Measurements from ENCODE around the gene TUBD1. TPM values are rescaled to one million over a fixed set of nuclear protein-coding genes. Genes with fewer than 3 reads are reported as not detected.
A peak's percentile ranks its signal among the peaks of the same experiment; 100 is the strongest.

TUBD1 gene
- total and polyA plus RNA-seq, 2 donors (not counting 1 experiment from before 2014, with no cell fraction given): 5.7 to 20.0 TPM

- TF ChIP-seq, protein P1, sequence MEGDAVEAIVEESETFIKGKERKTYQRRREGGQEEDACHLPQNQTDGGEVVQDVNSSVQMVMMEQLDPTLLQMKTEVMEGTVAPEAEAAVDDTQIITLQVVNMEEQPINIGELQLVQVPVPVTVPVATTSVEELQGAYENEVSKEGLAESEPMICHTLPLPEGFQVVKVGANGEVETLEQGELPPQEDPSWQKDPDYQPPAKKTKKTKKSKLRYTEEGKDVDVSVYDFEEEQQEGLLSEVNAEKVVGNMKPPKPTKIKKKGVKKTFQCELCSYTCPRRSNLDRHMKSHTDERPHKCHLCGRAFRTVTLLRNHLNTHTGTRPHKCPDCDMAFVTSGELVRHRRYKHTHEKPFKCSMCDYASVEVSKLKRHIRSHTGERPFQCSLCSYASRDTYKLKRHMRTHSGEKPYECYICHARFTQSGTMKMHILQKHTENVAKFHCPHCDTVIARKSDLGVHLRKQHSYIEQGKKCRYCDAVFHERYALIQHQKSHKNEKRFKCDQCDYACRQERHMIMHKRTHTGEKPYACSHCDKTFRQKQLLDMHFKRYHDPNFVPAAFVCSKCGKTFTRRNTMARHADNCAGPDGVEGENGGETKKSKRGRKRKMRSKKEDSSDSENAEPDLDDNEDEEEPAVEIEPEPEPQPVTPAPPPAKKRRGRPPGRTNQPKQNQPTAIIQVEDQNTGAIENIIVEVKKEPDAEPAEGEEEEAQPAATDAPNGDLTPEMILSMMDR (IDR thresholded peaks at IDR 0.05): no peak
- TF ChIP-seq EZH2 (IDR thresholded peaks at IDR 0.05; ENCODE audit: borderline replicate concordance, insufficient read depth, low read depth, low read length, poor library complexity, severe bottlenecking): no peak
- CTCF ChIA-PET: interaction anchor here (0.6 to 8.9 kb wide), 16 partner anchors 8 to 630 kb away, joined by 3 to 230 read pairs (median 5); no protein-coding TSS in a partner anchor
- Histone ChIP-seq H3K4me1 (ENCODE audit: control insufficient read depth in 2 of 2, insufficient read depth in 2 of 2, low read length in 2 of 2) (peaks cover 31 to 43% of the 10 kb centered on the region in 2 donors), H3K9me3 (ENCODE audit: control extremely low read depth in 1 of 3, control insufficient read depth in 2 of 3, insufficient read depth in 1 of 3, low read length in 2 of 3) (no peaks in the 10 kb centered on the region), H2AFZ (ENCODE audit: insufficient read depth, low read depth, low read length, poor library complexity, severe bottlenecking) (no peak overlapping the region), H4K20me1 (ENCODE audit: control insufficient read depth, insufficient read depth, low read length, poor library complexity, severe bottlenecking) (no peaks in the 10 kb centered on the region), H3K9ac (ENCODE audit: low read length) (peak overlapping the region; percentile 56), H3K27me3 (replicated peaks in 1 of 4; ENCODE audit: control extremely low read depth in 1 of 4, control insufficient read depth in 3 of 4, insufficient read depth in 4 of 4, low read length in 3 of 4) (no peaks in the 10 kb centered on the region), H3K4me2 (replicated peaks; ENCODE audit: low read depth, low read length, poor library complexity, severe bottlenecking) (peak overlapping the region; percentile 53), H3K4me3 (ENCODE audit: control extremely low read depth in 1 of 5, extremely low read depth in 1 of 5, insufficient read depth in 1 of 5, low read depth in 2 of 5, low read length in 4 of 5) (peak overlapping the region in 4 of 5 experiments; percentile 5 to 62 (median 32)), H3K36me3 (replicated peaks in 1 of 2; ENCODE audit: control extremely low read depth in 1 of 2, control insufficient read depth in 1 of 2, extremely low read depth in 1 of 2, insufficient read depth in 2 of 2, low read length in 1 of 2) (no peaks in the 10 kb centered on the region), H3K27ac (ENCODE audit: low read length in 2 of 2) (peak overlapping the region; percentile 85 to 90), H3K79me2 (ENCODE audit: control insufficient read depth, insufficient read depth, low read length) (peaks cover 41% of the 10 kb centered on the region)
- H3K4me3 Mint-ChIP-seq: peak overlapping the region; percentile 92
- no peaks in the 10 kb centered on the region for H3K9me3 Mint-ChIP-seq (ENCODE audit: insufficient read depth)
- peaks cover 64% of the 10 kb centered on the region for H3K4me1 Mint-ChIP-seq
- ATAC-seq (ENCODE audit: low read depth): no peak
- WGBS (ENCODE audit: insufficient coverage): no CpG with 5 or more reads among the region's 6 CpGs
- H3K27ac Mint-ChIP-seq: peak overlapping the region; percentile 97
- POLR2A ChIA-PET: interaction anchor here (0.6 to 2.8 kb wide), 4 partner anchors 8 to 87 kb away, joined by 3 to 24 read pairs (median 7); no protein-coding TSS in a partner anchor
- no peaks in the 10 kb centered on the region for H3K27me3 Mint-ChIP-seq
- intact Hi-C loops (cut with micrococcal nuclease): loop anchor here (1.0 to 10.0 kb wide), 3 partner anchors 53 to 215 kb away; partner anchors contain the start of genes RPS6KB1 and TUBD1
- no peak for DNase-seq
Observed at GRCh38 chr17:59839651-59840328, 53.0 kb downstream of the TUBD1 start.
